Measurements from ENCODE around the gene TMEM156.

GRCh38 chr4:39046249-39046648 is 14.0 kb upstream of the TMEM156 start:
- no peak for TF ChIP-seq CTCF (IDR thresholded peaks at IDR 0.05)
- TF ChIP-seq POLR2A (IDR thresholded peaks at IDR 0.05), result no peak

All from Peyer's patch (tissue), 4 donors.